H7 (cell line): Measurements from ENCODE around the gene PKP3. TPM values are rescaled to one million over a fixed set of nuclear protein-coding genes. Genes with fewer than 3 reads are reported as not detected.
"Not testable (repeated sequence)": the region's sequence is repeated elsewhere in the genome, so short reads cannot be mapped to it uniquely, and the experiment has no call there.

Source experiments
- DNase-seq: peaks from one replicate; pipeline ENCODE4 v3.0.0; 2012
- H3K27me3 ChIP-seq: 2 replicates; pipeline ENCODE4 v1.6.0; 2011; ENCODE audit warnings: mild to moderate bottlenecking, low read length; ENCODE audit not compliant: control insufficient read depth, insufficient read depth
- H3K36me3 ChIP-seq: replicated peaks from 2 replicates; pipeline ENCODE4 v1.5.1; 2011; ENCODE audit warnings: low read length; ENCODE audit not compliant: control insufficient read depth, insufficient read depth
- H3K4me3 ChIP-seq: 2 replicates; pipeline ENCODE4 v1.5.1; 2011; ENCODE audit warnings: low read depth, mild to moderate bottlenecking, control low read depth, low read length, moderate library complexity; ENCODE audit not compliant: insufficient read depth
- total RNA-seq: library from RNA; depleted of rRNA; stranded (reverse); fragments of >200 nt; shearing (Covaris generic); gene quantifications from 2 replicates; pipeline ENCODE4 v1.2.3, GENCODE V29; 2014

PKP3 gene
- total RNA-seq, 1 experiment from 2014 or later, result 2.1 TPM

DNA sequence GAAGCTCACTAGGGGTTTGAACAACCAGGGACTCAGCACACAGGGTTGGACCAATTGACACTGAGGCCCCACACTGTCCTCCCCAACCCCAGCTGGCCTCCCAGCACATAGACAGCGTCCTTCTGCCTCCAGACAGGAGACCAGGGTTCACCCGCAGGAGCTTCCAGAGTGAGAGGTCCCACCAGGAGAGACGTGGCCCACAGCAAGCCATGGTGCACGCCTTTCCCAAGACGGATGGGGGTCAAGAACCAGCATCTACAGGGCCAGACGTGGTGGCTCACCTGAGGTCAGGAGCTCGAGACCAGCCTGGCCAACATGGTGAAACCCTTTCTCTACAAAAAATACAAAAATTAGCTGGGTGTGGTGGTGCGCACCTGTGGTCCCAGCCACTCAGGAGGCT is 32.8 kb downstream of the PKP3 start:
- DNase-seq, result no peak
- H3K27me3 ChIP-seq, result no peaks in the 10 kb centered on the region
- H3K36me3 ChIP-seq, result no peaks in the 10 kb centered on the region
- H3K4me3 ChIP-seq, result no peak overlapping the region

DNA sequence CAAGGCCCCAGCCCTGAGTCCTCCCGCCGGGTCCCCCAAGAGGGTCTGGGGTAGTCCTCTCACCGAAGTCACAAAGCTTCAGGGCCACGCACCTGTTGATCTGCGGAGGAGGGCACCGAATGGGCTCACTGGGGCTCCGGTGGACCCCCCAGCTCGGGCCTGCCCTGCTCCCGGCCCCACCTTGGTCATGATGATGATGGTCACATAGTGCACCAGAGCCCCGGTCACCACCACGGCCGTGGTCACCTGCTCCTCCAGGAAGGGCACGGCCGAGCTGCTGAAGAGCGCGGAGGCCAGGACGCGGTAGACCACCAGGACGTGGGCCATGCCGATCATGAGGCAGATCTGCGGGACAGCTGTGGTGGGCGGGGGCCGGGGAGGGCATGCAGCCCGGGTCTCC is 34.3 kb downstream of the PKP3 start:
- H3K36me3 ChIP-seq, result no peaks in the 10 kb centered on the region
- DNase-seq, result no peak
- H3K4me3 ChIP-seq, result no peak overlapping the region
- no peaks in the 10 kb centered on the region for H3K27me3 ChIP-seq

DNA sequence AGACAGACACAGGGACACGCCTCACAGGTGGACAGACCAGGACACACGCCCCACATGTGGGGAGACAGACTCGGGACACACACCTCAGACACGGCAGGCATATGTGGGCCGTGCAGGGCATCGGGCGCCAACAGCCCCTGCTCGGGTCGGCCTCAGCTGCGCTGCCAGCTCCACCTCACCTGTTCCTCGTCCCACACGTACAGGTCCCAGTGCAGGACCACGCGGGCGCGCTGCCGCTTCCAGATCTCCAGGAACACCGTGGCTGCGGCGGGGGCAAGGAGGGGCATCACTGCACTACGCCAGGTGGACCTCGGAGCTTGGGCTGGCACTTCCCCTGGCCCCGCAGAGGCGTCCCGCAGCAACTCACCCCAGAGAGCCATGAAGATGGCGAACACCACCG is 35.4 kb downstream of the PKP3 start:
- no peaks in the 10 kb centered on the region for H3K36me3 ChIP-seq
- no peak for DNase-seq
- H3K27me3 ChIP-seq, result no peaks in the 10 kb centered on the region
- H3K4me3 ChIP-seq, result no peak overlapping the region

DNA sequence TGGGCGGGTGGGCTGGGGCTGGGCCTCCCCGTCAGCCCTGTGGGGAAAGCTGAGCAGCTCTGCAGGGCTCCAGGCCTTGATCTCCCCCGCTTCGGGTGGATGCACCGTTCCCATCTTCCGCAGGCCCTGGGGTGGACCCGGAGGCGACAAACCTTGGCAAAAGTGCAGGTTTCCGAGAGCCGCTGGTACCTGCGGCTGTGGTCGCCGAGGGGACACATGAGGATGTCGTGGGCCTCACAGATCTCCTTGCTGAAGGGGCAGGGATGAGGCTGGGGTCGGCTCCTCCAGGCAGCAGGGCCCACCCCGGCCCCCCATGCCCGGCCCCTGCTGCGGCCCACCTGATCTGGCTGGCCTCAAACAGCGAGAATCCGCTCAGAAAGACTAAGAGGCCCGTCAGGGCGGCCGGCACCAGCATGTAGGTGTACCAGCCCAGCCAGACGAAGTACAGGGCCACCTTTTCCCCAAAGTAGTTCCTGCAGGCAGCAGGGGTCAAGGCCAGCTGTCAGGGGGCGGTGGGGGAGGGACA is 36.0 kb downstream of the PKP3 start:
- peak; percentile 88 for DNase-seq
- no peaks in the 10 kb centered on the region for H3K27me3 ChIP-seq

DNA sequence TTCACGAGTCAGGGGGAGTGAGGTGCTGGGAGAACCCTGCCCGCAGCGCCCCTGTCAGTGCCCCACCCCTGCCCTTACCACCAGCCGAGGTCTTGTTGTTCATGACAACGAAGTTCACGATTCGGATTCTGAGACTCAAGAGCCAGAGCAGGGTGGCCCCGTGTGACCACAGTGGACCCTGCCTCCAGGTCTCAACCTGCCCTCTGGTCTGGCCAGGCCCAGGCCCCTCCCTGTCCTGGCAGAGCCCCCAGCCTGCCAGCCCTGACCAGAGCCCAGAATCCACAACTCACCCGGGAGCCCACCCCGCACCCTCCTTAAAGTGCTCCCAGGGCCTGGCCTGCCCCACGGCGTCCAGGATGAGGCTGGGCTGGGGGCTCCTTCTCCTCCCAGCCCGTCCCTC is 37.9 kb downstream of the PKP3 start:
- no peak overlapping the region for H3K4me3 ChIP-seq
- DNase-seq, result no peak
- H3K27me3 ChIP-seq, result no peaks in the 10 kb centered on the region
- H3K36me3 ChIP-seq, result no peaks in the 10 kb centered on the region

More for the DNA sequence above, 36.0 kb downstream of the PKP3 start:
- H3K36me3 ChIP-seq, result no peaks in the 10 kb centered on the region
- H3K4me3 ChIP-seq, result no peak overlapping the region

DNA sequence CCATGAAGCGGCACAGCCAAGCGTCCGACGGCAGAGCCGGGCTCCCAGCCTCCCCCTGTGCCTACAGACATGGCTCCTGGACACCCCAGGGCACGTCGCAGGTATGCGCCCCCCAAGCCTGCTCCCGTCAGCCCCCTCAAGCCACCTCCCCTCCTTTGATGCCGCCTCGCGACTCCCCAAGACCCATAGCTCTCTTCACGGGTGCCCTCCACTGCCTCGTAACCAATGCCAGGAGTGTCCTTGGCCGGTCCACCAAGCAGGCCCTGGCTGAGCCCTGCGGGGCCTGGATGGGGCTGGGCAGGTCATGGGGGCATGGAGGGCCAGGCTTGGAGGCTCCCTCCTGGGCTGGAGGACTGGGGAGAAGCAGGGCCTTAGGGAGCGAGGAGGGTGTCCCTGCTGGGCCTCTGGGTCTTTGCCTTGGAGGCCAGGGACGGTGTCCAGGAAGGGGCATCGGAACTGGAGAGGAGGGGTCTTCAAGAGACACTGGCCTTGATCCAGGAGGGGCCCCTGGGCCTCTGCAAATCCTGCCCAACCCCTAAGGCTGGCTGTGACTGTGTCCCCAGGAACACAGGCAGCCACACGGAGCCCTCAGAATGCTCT is 38.6 kb downstream of the PKP3 start:
- H3K4me3 ChIP-seq, result no peak overlapping the region

DNA sequence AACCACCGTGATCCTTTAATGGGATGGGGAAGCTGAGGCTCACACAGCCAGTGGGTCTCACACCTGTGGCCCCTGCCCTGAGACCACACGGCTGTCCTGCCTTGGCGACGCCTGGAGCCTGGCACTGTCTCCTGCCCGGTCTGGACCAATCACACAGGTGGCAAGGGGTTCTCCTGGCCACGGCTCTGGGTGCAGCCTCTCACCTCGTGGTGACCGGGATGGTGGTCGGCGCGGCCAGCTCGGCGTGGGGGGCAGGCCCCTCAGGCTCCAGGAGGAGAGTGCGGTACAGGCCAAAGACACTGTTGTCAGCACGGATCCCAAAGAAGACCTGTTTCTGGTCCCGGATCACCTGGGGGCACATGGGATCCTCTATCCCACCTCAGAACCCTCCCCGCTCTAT is 39.1 kb downstream of the PKP3 start:
- DNase-seq, result no peak
- no peaks in the 10 kb centered on the region for H3K36me3 ChIP-seq
- H3K4me3 ChIP-seq, result no peak overlapping the region
- H3K27me3 ChIP-seq, result no peaks in the 10 kb centered on the region

More for the DNA sequence above, 38.6 kb downstream of the PKP3 start:
- DNase-seq, result no peak
- Histone ChIP-seq H3K36me3 (no peaks in the 10 kb centered on the region), H3K27me3 (no peaks in the 10 kb centered on the region)

DNA sequence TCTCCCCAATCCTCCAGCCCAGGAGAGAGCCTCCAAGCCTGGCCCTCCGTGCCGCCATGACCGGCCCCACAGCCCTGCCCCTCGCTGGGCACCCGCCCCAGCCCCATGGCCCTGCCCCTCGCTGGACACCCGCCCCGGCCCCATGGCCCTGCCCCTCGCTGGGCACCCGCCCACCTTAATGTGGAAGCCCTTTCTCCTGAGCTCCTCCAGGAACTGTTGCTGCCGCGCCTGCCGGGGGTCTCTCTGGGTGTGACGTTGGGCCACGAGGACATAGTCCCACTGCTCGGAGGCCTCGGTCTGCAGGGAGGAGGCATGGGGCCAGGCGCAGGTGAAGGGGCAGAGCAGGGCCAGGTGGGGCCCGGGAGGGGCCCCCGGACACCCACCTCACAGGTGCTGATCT is 39.6 kb downstream of the PKP3 start:
- H3K4me3 ChIP-seq, result no peak overlapping the region
- H3K36me3 ChIP-seq, result no peaks in the 10 kb centered on the region
- H3K27me3 ChIP-seq, result no peaks in the 10 kb centered on the region
- no peak for DNase-seq

DNA sequence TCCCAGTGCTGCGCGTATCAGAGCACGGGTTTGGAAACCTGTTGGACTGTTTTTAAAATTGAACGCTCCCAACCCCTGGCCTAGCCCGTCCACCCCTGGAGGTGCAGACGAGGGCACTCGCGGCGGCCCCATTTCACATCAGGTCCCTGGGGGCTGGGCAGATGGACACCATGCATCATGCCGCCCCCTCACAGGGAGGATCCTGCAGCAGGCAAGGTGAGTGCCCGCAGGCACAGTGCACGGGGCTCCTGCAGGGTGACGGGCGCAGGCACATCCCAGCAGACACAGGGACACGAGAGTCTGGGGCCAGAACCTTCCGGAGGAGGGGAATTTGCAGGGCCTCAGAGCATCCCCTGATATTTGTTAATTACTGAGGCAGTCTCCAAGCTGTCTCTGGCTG is 40.5 kb downstream of the PKP3 start:
- Histone ChIP-seq H3K27me3 (no peaks in the 10 kb centered on the region), H3K4me3 (no peak overlapping the region), H3K36me3 (no peaks in the 10 kb centered on the region)
- no peak for DNase-seq

DNA sequence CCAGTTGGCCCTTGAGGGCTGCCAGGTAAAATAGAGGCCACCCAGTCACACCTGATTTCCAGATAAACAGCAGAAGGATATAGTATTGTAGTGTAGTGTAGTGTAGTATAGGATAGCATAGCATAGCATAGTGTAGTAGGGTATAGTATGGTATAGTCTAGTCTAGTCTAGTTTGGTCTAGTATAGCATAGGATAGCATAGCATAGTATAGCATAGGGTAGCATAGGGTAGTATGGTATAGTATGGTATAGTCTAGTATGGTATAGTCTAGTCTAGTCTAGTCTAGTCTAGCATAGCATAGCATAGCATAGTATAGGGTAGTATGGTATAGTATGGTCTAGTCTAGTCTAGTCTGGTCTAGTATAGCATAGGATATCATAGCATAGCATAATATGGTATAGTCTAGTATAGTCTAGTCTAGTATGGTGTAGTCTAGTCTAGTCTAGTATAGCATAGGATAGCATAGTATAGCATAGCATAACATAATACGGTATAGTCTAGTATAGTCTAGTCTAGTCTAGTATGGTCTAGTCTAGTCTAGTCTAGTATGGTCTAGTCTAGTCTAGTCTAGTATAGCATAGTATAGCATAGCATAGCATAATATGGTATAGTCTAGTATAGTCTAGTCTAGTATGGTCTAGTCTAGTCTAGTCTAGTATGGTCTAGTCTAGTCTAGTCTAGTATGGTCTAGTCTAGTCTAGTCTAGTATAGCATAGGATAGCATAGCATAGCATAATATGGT is 41.2 kb downstream of the PKP3 start:
- H3K36me3 ChIP-seq, DNase-seq, H3K27me3 ChIP-seq, H3K4me3 ChIP-seq: not testable (repeated sequence)

DNA sequence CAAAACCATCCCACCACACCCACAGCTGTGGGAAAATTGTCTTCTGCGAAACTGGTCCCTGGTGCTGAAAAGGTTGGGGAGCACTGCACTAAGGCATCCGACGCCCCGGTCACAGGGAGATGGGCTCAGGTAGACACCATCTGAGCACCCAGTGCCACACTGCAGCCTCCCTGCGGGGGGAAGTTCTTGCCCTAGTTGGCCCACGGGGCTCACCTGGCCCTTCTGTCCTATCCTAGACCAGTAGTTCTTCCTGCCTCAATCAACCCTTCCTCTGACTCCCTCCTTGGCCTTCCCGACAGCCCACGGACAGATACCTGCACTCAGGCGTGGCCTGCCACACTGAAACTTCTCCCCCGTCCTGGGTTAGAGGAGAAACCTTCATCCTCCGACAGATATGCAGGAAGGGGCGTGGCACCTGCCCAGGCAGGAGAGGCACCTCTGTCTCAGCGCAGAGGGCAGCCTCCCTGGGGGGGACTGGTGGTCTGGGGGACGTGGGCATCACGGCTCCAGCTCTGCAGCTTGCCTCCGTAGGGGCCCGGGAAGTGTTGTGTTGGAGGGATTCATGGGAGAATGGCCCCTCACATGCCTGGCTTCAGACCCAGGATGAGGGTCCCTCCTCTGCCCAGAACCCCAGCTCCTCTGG is 43.3 kb downstream of the PKP3 start:
- no peak overlapping the region for H3K4me3 ChIP-seq
- DNase-seq, result no peak
- no peaks in the 10 kb centered on the region for H3K27me3 ChIP-seq
- H3K36me3 ChIP-seq, result no peaks in the 10 kb centered on the region

DNA sequence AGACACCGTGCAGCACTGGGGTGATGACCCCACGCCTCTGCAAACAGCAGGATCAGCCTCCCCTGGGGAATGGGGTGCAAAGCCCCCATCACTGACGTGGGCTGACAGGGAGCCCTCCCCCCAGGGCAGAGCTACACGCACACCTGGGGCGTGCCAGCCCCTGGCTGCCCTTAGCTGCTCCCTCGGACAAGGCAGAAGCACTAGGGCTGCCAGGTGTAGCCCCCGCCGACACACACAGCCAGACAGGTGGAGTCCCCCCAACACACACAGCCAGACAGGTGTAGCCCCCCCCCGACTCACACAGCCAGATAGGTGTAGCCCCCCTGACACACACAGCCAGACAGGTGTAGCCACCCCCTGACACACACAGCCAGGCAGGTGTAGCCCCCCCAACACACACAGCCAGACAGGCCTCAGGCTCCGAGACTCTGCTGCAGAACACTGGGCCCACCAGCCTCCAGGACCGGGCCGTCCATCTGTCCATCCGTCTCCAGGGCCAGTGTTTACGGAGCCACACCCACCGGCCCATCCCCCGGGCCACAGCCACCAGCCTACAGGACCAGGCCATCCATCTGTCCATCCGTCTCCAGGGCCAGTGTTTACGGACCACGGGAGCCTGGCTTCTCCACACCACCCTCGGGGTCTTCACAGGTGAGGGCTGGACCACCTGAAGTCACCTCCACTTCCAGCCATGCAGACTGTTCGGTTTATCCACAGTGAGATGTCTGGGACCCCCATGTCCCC is 44.3 kb downstream of the PKP3 start:
- no peak for DNase-seq
- Histone ChIP-seq H3K27me3 (no peaks in the 10 kb centered on the region), H3K36me3 (no peaks in the 10 kb centered on the region)

DNA sequence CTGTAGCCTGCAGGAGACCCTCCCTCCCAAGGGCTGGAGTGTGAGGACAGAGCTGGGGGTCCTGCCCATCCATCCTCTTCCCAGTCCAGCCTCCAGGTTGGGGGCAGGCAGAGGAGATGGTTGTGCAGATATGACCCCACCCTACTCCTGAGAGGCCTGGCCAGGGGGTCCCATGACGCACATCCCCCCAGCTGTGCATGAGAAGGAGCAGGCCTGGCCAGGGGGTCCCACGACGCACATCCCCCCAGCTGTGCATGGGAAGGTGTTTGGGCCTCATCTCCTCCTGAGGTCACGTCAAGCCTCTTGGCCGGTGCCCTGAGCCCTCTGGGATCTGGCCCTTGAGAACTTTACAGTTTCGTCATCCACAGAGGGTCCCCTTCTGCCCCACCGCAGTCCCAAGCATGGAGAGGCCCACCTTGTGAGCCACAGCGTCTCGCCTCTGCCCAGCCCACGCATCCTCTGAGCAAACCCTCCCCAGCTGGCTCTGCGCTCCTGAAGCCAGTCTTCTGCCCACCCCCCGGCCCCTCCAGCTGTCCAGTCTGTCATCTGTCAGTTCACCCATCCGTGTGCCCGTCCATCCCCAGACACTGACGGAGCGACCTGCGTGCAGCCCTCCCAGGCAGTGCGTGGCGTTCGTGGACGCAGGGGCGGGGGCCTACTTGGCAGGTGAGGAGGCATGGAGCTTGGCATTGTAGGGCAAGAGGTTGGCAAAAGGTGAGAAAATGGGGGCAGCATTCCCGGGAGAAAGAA is 45.5 kb downstream of the PKP3 start:
- H3K4me3 ChIP-seq, result no peak overlapping the region
- H3K27me3 ChIP-seq, result no peaks in the 10 kb centered on the region
- no peaks in the 10 kb centered on the region for H3K36me3 ChIP-seq
- no peak for DNase-seq

More for the DNA sequence above, 44.3 kb downstream of the PKP3 start:
- H3K4me3 ChIP-seq, result no peak overlapping the region
